GOT3 (cell line): Measurements from ENCODE around the gene ZNF292.
"Not testable (repeated sequence)": the region's sequence is repeated elsewhere in the genome, so short reads cannot be mapped to it uniquely, and the experiment has no call there.

Source experiments
- DNase-seq: peaks from one replicate; lab custom pipeline; 2025; ENCODE audit warnings: mixed read lengths; lab: John Stamatoyannopoulos, UW

The ZNF292 gene

DNA sequence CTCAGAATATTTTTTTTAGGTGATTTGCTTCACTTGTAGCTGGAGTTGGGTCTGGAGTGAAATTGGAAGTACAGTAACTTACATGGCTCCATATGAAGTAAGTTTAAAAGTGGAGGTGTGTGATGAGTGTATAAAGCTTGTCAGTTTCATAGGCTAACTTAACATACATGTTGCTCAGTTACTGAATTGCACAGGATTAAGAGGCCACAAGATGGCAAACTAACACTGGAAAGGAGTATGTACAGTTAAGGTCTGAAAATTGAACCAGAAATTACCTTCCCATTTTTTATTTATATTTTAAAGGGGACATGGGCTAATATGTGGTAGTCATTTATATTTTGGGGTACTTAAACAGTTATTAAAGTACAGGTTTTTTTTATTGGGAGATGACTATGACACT, 121.8 kb downstream of the ZNF292 start:
- no peak for DNase-seq

DNA sequence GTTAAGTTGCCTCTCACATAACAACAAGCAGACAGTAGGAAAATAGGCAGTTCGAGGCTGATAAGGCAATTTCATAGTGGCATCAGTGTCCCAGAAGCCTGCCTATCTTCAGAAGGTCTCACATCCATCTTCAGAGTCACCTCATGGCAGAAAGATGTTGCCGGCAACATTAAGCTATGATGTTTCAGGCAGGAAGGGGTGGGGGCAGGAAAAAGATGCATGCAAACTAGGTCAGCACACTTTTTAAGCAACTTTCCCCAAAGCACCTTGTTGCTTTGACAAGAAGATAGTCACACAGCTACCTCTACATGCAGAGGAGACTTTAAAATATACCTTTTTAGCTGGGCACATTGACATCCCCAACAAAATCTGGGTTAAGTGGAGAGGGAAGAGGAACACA, 123.8 kb downstream of the ZNF292 start:
- no peak for DNase-seq

DNA sequence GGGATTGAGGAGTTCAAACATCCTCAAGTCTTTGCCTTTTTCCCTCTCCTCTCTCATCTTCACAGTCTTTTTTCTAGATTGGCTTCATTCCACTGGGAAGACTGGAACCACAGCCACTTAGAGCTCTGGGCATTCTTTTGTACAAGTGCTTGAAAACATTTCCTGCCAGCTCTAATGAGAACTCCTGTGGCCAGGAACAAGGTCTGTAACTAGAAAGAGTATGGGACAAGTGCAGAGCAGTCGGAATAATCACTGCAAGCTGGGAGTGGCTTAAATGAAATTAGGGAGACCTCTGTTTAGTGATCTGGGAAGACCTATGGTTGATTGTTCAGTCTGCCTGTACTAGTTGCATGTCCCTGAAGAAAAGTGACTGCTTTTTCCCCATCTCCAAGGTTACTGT, 126.1 kb downstream of the ZNF292 start:
- DNase-seq, result no peak

DNA sequence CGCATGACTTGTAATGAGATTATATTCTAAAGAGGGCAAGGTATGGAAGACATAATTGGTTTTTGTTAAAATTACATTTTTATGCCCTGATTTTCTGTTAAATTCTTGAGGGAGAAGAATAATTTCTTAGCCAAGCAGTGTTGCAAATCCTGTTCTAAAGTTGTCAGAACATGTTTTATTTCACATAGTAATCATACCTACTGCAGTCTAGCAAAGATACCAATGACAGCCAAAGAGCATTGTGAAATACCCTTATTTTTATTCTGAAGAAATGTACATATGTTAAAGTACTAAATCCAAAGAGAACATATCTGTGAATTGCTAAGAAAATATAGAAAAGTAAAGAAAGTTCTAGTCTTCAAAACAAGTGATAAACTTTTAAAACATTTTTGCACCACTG, 127.4 kb downstream of the ZNF292 start:
- no peak for DNase-seq

DNA sequence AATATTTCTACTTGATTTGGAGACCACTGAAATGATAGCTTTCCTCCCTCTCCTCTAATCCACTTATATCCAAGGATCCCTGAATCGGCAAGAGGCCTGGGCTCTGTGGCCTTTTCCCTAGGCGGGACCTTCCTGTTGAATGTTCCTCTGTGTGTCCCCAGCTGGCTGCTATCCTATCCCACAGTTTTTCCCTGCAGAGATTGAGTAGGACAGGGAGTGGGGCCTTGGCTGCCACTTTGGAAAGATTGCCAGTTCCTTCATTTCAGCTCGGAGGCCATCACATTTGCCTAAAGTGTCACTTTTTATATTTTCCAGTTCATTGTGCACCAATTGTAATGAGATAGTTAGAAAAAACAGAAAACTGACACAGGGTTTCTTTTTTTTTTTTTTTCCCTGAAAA, 128.1 kb downstream of the ZNF292 start:
- DNase-seq, result no peak

DNA sequence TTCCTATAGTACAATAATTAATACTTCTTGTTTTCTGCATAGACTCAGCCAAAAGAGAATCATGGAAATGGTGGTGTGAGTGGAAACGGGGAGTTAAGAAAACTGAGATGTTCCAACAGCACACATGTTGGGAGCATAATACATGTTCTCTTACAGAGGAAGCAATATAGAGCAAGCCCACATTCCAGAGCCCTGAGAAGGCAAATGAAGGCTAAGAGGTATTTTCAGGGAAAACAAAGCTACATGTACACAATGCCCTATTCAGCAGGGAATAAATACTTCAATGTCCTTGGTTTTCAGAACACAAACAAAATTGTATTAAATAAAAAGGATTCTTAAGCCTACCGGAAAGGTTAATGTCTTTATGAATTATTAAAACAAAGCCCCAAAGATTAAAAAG, 131.9 kb downstream of the ZNF292 start:
- DNase-seq, result no peak

DNA sequence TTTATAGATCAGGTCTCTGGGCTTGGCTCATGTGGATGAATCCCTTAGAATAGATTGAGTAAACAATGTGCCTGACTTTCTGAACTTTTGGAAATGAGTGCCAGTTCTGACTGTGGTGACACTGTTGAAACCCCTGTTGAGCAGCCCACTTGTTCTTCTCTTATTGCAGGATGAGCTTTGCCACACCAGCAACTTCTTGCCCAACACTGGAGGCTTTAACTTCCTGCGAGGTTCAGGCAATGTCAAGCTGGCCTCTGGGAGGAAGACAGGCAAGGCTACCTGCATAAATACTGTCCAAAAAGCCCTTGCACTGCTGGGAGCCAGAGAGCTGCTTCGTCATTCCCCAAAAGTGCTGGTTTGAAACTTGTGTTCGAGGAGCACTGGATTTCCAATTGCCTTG, 134.2 kb downstream of the ZNF292 start:
- no peak for DNase-seq

DNA sequence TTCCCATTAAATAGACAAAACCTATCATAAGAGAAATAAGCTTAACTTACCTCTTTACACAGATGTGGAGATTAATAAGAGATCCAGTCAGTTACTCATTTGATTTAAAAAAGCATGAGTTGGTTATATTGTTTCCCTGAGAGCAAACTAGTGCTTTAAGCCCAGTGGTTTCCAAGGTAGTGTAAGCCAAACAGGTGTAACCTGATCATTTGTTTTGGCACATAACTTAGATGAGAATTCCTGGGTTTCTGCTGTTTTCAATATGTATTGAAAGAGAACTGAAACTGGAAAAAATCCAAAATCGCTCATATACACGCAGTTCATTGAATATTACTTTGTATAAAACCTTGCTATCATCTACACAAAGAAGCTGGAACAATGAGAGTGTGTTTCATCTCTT, 136.5 kb downstream of the ZNF292 start:
- no peak for DNase-seq

DNA sequence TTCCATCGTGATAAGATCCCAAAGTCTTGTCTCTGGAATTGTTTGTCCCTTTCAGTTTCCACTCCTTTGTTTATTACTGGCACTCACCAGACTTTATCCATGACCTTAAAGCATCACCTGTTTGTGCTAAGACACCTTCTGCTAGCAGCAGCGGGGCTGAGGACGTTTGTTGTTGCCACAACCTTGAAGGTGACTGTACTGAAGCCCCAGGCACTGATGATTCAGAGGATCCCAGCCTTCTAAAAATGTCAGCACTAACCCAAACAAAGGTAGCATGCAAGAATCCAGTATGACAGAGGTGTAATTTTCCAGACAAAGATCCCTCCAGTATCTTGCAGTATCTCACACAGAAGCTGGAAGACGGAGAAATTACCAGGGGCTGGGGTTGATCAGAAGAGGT, 138.2 kb downstream of the ZNF292 start:
- no peak for DNase-seq

DNA sequence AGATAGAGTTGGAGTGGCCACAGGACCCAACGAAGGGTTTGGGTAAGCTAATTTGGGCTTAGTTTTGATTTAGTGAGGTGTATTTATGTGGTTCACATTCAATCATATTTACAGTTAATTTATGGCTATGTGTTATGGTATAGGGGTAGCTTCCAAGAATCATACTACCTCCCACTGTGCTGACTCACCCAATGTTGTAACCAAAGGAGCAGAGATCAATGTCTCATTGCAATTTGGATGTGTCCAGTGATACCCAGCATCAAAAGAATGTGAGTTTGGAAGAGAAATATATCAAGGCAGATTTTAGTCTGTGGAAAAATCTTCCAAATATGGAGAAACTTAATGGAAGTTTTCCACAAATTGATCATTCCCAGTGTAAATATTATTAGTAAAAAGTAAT, 141.8 kb downstream of the ZNF292 start:
- DNase-seq, result no peak

DNA sequence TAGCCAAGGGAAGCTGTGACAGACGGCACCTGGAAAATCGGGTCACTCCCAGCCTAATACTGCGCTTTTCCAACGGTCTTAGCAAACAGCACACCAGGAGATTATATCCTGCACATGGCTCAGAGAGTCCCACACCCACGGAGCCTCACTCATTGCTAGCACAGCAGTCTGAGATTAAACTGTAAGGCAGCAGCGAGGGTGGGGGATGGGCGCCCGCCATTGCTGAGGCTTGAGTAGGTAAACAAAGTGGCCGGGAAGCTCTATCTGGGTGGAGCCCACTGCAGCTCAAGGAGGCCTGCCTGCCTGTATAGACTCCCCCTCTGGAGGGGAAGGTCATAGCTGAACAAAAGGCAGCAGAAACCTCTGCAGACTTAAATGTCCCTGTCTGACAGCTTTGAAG, 145.9 kb downstream of the ZNF292 start:
- DNase-seq, result not testable (repeated sequence)

DNA sequence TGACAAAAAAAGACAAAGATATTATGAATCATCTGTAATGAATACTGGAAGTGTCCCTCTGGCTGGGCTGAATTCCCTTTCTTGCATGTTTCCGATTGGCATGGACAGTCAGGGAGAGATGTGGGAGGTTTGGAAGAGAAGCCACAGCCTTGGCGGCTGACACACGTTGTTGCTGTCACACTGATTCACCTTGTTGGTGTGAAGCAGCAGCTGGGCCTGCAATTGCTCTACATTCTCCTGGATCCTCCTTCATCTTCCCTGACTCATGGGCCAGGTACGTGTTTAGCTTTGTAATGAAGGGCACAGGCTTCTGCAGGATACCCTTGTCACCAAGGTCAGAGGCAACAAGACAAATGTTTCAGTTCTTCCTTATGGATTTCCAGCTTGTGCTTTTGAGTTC, 153.6 kb downstream of the ZNF292 start:
- no peak for DNase-seq

DNA sequence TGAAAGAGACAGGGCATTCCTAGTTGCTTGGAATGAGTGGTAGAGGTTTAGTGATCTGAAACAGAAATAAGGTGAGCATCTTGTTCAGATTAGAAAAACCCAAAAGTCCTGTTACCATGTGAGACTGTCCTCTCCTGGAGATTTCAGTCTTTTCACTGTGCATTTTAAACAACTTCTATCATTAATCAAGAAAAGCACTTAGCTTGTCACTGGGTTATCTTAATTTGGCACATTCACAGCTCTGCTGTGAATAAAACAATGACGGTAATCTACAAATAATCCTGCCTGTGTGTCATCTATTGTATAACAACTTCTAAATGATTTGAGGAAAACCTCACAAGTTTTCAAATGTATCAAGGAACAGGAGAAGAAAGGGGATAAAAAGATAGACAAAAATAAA, 157.5 kb downstream of the ZNF292 start:
- no peak for DNase-seq
